A673 (cell line): Measurements from ENCODE around the gene IRGC.

Source experiments
- CTCF ChIP-seq: fragments of 300-800, 200-600 bp; sonication (generic); conservative IDR thresholded peaks from 2 replicates; pipeline ENCODE4 v1.5.1; 2017; ENCODE audit warnings: low read depth, mild to moderate bottlenecking, antibody characterized with exemption, low read length, moderate library complexity, mixed read lengths
- EZH2 ChIP-seq: fragments of 200-600 bp; sonication (generic); IDR thresholded peaks from 2 replicates; pipeline ENCODE4 v1.6.1; 2017; ENCODE audit warnings: borderline replicate concordance, low read depth, mild to moderate bottlenecking, mixed read lengths, antibody characterized with exemption, low read length; ENCODE audit not compliant: poor library complexity, severe bottlenecking

GRCh38 chr19:43697295-43697694 lies 18.6 kb upstream of the IRGC start:
- TF ChIP-seq CTCF (no peak), EZH2 (no peak)
